SHP77 (cell line): ENCODE results near the gene CHRNA10.
"Not testable (repeated sequence)": the region's sequence is repeated elsewhere in the genome, so short reads cannot be mapped to it uniquely, and the experiment has no call there.

Experiments
- DNase-seq, 2 experiments: peaks; one replicate each; lab custom pipeline; 2025; lab: John Stamatoyannopoulos, UW

The CHRNA10 gene

GRCh38 chr11:3665336-3666022 is 5.7 kb downstream of the CHRNA10 start:
- DNase-seq = no peak

- DNase-seq = no peak
These were observed 7.1 kb downstream of the CHRNA10 start for GRCh38 chr11:3664032-3664630.

- DNase-seq = no peak
These were observed 8.3 kb downstream of the CHRNA10 start for GRCh38 chr11:3662856-3663255.

- DNase-seq = no peak
These were observed 10.2 kb downstream of the CHRNA10 start for GRCh38 chr11:3660960-3661359.

GRCh38 chr11:3659595-3660515 is 11.3 kb downstream of the CHRNA10 start:
- peak; percentile 44 to 56 for DNase-seq

- DNase-seq = no peak
These were observed 12.9 kb downstream of the CHRNA10 start for GRCh38 chr11:3658252-3658651.

GRCh38 chr11:3657331-3657730 is 13.9 kb downstream of the CHRNA10 start:
- DNase-seq = not testable (repeated sequence)

GRCh38 chr11:3655547-3655946 is 15.6 kb downstream of the CHRNA10 start:
- DNase-seq = no peak

- DNase-seq = not testable (repeated sequence)
These were observed 18.7 kb downstream of the CHRNA10 start for GRCh38 chr11:3652514-3652913.

GRCh38 chr11:3649374-3649773 is 21.8 kb downstream of the CHRNA10 start:
- DNase-seq = not testable (repeated sequence)

- DNase-seq = not testable (repeated sequence)
These were observed 22.3 kb downstream of the CHRNA10 start for GRCh38 chr11:3648843-3649242.

GRCh38 chr11:3645552-3645951 is 25.6 kb downstream of the CHRNA10 start:
- DNase-seq = no peak

GRCh38 chr11:3644817-3645235 is 26.4 kb downstream of the CHRNA10 start, which contains the start of gene ART1:
Gene ART1 (plus strand): TSS chr11:3645128. CDS start chr11:3659214, 14,086 bp downstream.
- DNase-seq = no peak

- not testable (repeated sequence) for DNase-seq
These were observed 28.1 kb downstream of the CHRNA10 start for GRCh38 chr11:3643102-3643546.

GRCh38 chr11:3642071-3642951 is 28.9 kb downstream of the CHRNA10 start:
- peak; percentile 7 to 23 for DNase-seq

- no peak for DNase-seq
These were observed 29.5 kb downstream of the CHRNA10 start, which contains the start of gene ART5 for GRCh38 chr11:3641701-3642070. Gene ART5 (minus strand): TSS chr11:3641992. CDS start chr11:3641862, 130 bp downstream.

GRCh38 chr11:3641191-3641590 is 30.0 kb downstream of the CHRNA10 start:
- no peak for DNase-seq

- DNase-seq = no peak
These were observed 31.3 kb downstream of the CHRNA10 start for GRCh38 chr11:3639841-3640240.

GRCh38 chr11:3638513-3638912 is 32.7 kb downstream of the CHRNA10 start:
- DNase-seq = no peak

GRCh38 chr11:3637201-3637600 is 34.0 kb downstream of the CHRNA10 start:
- no peak for DNase-seq

GRCh38 chr11:3635641-3636375 is 35.4 kb downstream of the CHRNA10 start:
- DNase-seq = no peak
